HG03432 (cell line): ENCODE measurements around the gene MR1.
A peak's percentile ranks its signal among the peaks of the same experiment; 100 is the strongest.

ENCODE experiments used
- ATAC-seq: cut with Tn5 transposase; IDR thresholded peaks from one replicate; pipeline ENCODE4 v1.9.1; 2021; ENCODE audit warnings: mild to moderate bottlenecking, moderate library complexity; ENCODE audit not compliant: unreplicated experiment

The MR1 gene

GRCh38 chr1:181090641-181091126, 56.9 kb downstream of the MR1 start:
- ATAC-seq, result no peak

- no peak for ATAC-seq
These were observed 57.7 kb downstream of the MR1 start for GRCh38 chr1:181091309-181092040.

GRCh38 chr1:181092056-181092455, 58.3 kb downstream of the MR1 start:
- ATAC-seq, result no peak

- ATAC-seq, result no peak
These were observed 59.2 kb downstream of the MR1 start for GRCh38 chr1:181092883-181093458.

- ATAC-seq, result no peak
These were observed 60.8 kb downstream of the MR1 start for GRCh38 chr1:181094416-181095212.

GRCh38 chr1:181095260-181095659, 61.5 kb downstream of the MR1 start:
- ATAC-seq, result no peak

GRCh38 chr1:181095763-181096184, 62.0 kb downstream of the MR1 start:
- ATAC-seq, result no peak

GRCh38 chr1:181097242-181097641, 63.5 kb downstream of the MR1 start:
- no peak for ATAC-seq

- peak; percentile 80 for ATAC-seq
These were observed 65.6 kb downstream of the MR1 start for GRCh38 chr1:181099152-181100014.

GRCh38 chr1:181100015-181100905, 66.5 kb downstream of the MR1 start:
- peak; percentile 2 for ATAC-seq

- no peak for ATAC-seq
These were observed 67.2 kb downstream of the MR1 start for GRCh38 chr1:181100934-181101333.

- ATAC-seq, result no peak
These were observed 67.9 kb downstream of the MR1 start for GRCh38 chr1:181101581-181102226.

- no peak for ATAC-seq
These were observed 69.1 kb downstream of the MR1 start for GRCh38 chr1:181102841-181103240.

GRCh38 chr1:181103399-181103798, 69.6 kb downstream of the MR1 start:
- no peak for ATAC-seq

- ATAC-seq, result peak; percentile 23
These were observed 70.4 kb downstream of the MR1 start for GRCh38 chr1:181104042-181104789.

- no peak for ATAC-seq
These were observed 71.0 kb downstream of the MR1 start for GRCh38 chr1:181104790-181105133.

GRCh38 chr1:181105134-181106021, 71.6 kb downstream of the MR1 start:
- peak; percentile 87 for ATAC-seq

- ATAC-seq, result no peak
These were observed 72.2 kb downstream of the MR1 start for GRCh38 chr1:181106022-181106312.
